Smooth muscle cell (in vitro differentiated cells): ENCODE results near the gene TRPM1. TPM values are rescaled to one million over a fixed set of nuclear protein-coding genes. Genes with fewer than 3 reads are reported as not detected.

Experiments
- DNase-seq: peaks from one replicate; lab custom pipeline; 2025; ENCODE audit not compliant: unreplicated experiment; lab: John Stamatoyannopoulos, UW
- H2AFZ ChIP-seq: fragments of 200-600 bp; sonication (generic); 2 replicates; pipeline ENCODE4 v1.6.0; 2016; ENCODE audit warnings: antibody characterized with exemption, low read depth, mild to moderate bottlenecking
- H3F3A ChIP-seq: fragments of 200-600 bp; sonication (generic); 2 replicates; pipeline ENCODE4 v1.6.0; 2017; ENCODE audit warnings: antibody characterized with exemption, low read depth
- H3K27ac ChIP-seq: fragments of 200-600 bp; sonication (generic); 2 replicates; pipeline ENCODE4 v1.5.1; 2016; ENCODE audit warnings: low read depth, mild to moderate bottlenecking
- H3K27me3 ChIP-seq: fragments of 200-600 bp; sonication (generic); 2 replicates; pipeline ENCODE4 v1.6.1; 2016; ENCODE audit warnings: low read depth, mild to moderate bottlenecking
- H3K36me3 ChIP-seq: fragments of 200-600 bp; sonication (generic); 2 replicates; pipeline ENCODE4 v1.5.1; 2016; ENCODE audit warnings: low read depth
- H3K4me1 ChIP-seq: fragments of 200-600 bp; sonication (generic); 2 replicates; pipeline ENCODE4 v1.5.1; 2016; ENCODE audit warnings: low read depth
- H3K4me2 ChIP-seq: fragments of 200-600 bp; sonication (generic); 2 replicates; pipeline ENCODE4 v1.6.0; 2016; ENCODE audit warnings: mild to moderate bottlenecking
- H3K4me3 ChIP-seq: fragments of 200-600 bp; sonication (generic); 2 replicates; pipeline ENCODE4 v1.5.1; 2016; ENCODE audit warnings: mild to moderate bottlenecking
- H3K79me2 ChIP-seq: fragments of 200-600 bp; sonication (generic); 2 replicates; pipeline ENCODE4 v1.6.0; 2016; ENCODE audit warnings: low read depth, mild to moderate bottlenecking
- H3K9ac ChIP-seq: fragments of 200-600 bp; sonication (generic); 2 replicates; pipeline ENCODE4 v1.6.0; 2016; ENCODE audit warnings: low read depth
- H3K9me3 ChIP-seq: fragments of 200-600 bp; sonication (generic); replicated peaks from 2 replicates; pipeline ENCODE4 v1.5.1; 2016; ENCODE audit warnings: low read depth
- H4K20me1 ChIP-seq: fragments of 200-600 bp; sonication (generic); 2 replicates; pipeline ENCODE4 v1.6.0; 2016; ENCODE audit warnings: low read depth
- CTCF ChIP-seq: fragments of 200-600 bp; sonication (generic); IDR thresholded peaks from 2 replicates; pipeline ENCODE4 v1.5.1; 2017; ENCODE audit warnings: borderline replicate concordance, mild to moderate bottlenecking, antibody characterized with exemption; ENCODE audit not compliant: insufficient read depth, poor library complexity, severe bottlenecking
- WGBS: methylation state at CpG from one replicate; pipeline ENCODE4 v1.1.7; 2016; ENCODE audit warnings: low lambda C conversion rate; 5-methylcytosine and 5-hydroxymethylcytosine counted together
- polyA plus RNA-seq: library from polyadenylated mRNA; unstranded; fragments of >200 nt; fragmentation: Nextera tagmentation; extraction: Ambion mirVana; gene quantifications from 2 replicates; pipeline ENCODE4 v1.2.1, GENCODE V29; 2016
- total RNA-seq: library from RNA; depleted of rRNA; stranded (reverse); fragments of >200 nt; gene quantifications from 2 replicates; pipeline ENCODE4 v1.2.3, GENCODE V29; 2014

The TRPM1 gene
- total and polyA plus RNA-seq, 2 experiments from 2014 or later = not detected

GRCh38 chr15:30992249-30992864 is 109.2 kb downstream of the TRPM1 start:
- WGBS = 70% methylated on average over 7 of the region's 7 CpGs

GRCh38 chr15:30991255-30992235 is 110.0 kb downstream of the TRPM1 start, which contains the start of gene MTMR10:
MTMR10 (minus strand) TSS chr15:30991628; CDS start chr15:30991506, 122 bp downstream.
- WGBS = under 1% methylated on average over 73 of the region's 114 CpGs
- Histone ChIP-seq H3K9ac (peak within 1 kb of the TSS; percentile 96), H2AFZ (peak within 1 kb of the TSS; percentile 97), H3K79me2 (peaks cover 47% of the 10 kb centered on the region), H3F3A (no peaks in the 10 kb centered on the region), H3K4me1 (peaks cover 10% of the 10 kb centered on the region), H3K36me3 (no peaks in the 10 kb centered on the region), H3K27ac (peak within 1 kb of the TSS; percentile 86), H4K20me1 (peaks cover 34% of the 10 kb centered on the region), H3K27me3 (no peaks in the 10 kb centered on the region), H3K4me3 (peak within 1 kb of the TSS; percentile 100), H3K9me3 (no peaks in the 10 kb centered on the region), H3K4me2 (peak within 1 kb of the TSS; percentile 95)
- peak; percentile 39 for DNase-seq
- TF ChIP-seq CTCF = no peak

More at GRCh38 chr15:30992249-30992864, 109.2 kb downstream of the TRPM1 start:
- H3K4me3 ChIP-seq = peak overlapping the region; percentile 100
- H3K79me2 ChIP-seq = peaks cover 38% of the 10 kb centered on the region
- H2AFZ ChIP-seq = peak overlapping the region; percentile 66
- no peak overlapping the region for H3K9ac ChIP-seq
- H3K36me3 ChIP-seq = no peaks in the 10 kb centered on the region
- no peak for TF ChIP-seq CTCF
- H3K4me1 ChIP-seq = peaks cover 10% of the 10 kb centered on the region
- H3K9me3 ChIP-seq = no peaks in the 10 kb centered on the region
- no peak for DNase-seq
- peak overlapping the region; percentile 95 for H3K4me2 ChIP-seq
- H3K27me3 ChIP-seq = no peaks in the 10 kb centered on the region
- no peaks in the 10 kb centered on the region for H3F3A ChIP-seq
- H3K27ac ChIP-seq = peak overlapping the region; percentile 86
- peaks cover 25% of the 10 kb centered on the region for H4K20me1 ChIP-seq

- Histone ChIP-seq H3K9me3 (no peaks in the 10 kb centered on the region), H3K4me1 (peaks cover 10% of the 10 kb centered on the region), H2AFZ (peak overlapping the region; percentile 97), H3K9ac (peak overlapping the region; percentile 96), H3K27ac (peak overlapping the region; percentile 86), H3K36me3 (no peaks in the 10 kb centered on the region), H3K27me3 (no peaks in the 10 kb centered on the region), H3K4me2 (peak overlapping the region; percentile 95), H3K4me3 (peak overlapping the region; percentile 100), H3K79me2 (peaks cover 56% of the 10 kb centered on the region), H3F3A (no peaks in the 10 kb centered on the region), H4K20me1 (peaks cover 42% of the 10 kb centered on the region)
- WGBS = 6% methylated on average over 24 of the region's 24 CpGs
- DNase-seq = no peak
- TF ChIP-seq CTCF = no peak
Measured at GRCh38 chr15:30990446-30991254, 110.9 kb downstream of the TRPM1 start.
